RWPE1 (cell line): ENCODE results near the gene PDGFA.
"Not testable (repeated sequence)": the region's sequence is repeated elsewhere in the genome, so short reads cannot be mapped to it uniquely, and the experiment has no call there.

ENCODE experiments used
- CTCF ChIA-PET: fragments of 350-600 bp; sonication (Branson Sonifier 250); formaldehyde crosslinking; extraction: SDS; loops from one replicate; lab custom pipeline; 2021; lab: Yijun Ruan, JAX
- POLR2A ChIA-PET: fragments of 400-600 bp; formaldehyde crosslinking; extraction: SDS; loops from one replicate; lab custom pipeline; 2020; ENCODE audit warnings: antibody characterized with exemption; ENCODE audit not compliant: low non-redundant PET; lab: Yijun Ruan, JAX
- DNase-seq: peaks from one replicate; pipeline ENCODE4 v3.0.0; 2012; ENCODE audit warnings: low spot score
- H3K27ac ChIP-seq: fragments of 450-650 bp; 2 replicates; pipeline ENCODE4 v1.5.1; 2017
- CTCF ChIP-seq: fragments of 450-650 bp; conservative IDR thresholded peaks from 2 replicates; pipeline ENCODE4 v1.5.1; 2017; ENCODE audit warnings: low read depth, mild to moderate bottlenecking

PDGFA gene

GRCh38 chr7:557558-557881 is 37.9 kb upstream of the PDGFA start:
- TF ChIP-seq CTCF: no peak
- no peak for DNase-seq
- ChIA-PET POLR2A (no interaction called here), CTCF (no interaction called here)
- no peak overlapping the region for H3K27ac ChIP-seq

GRCh38 chr7:556837-557557 is 37.4 kb upstream of the PDGFA start:
- POLR2A ChIA-PET: no interaction called here
- TF ChIP-seq CTCF: no peak
- CTCF ChIA-PET: no interaction called here
- H3K27ac ChIP-seq: no peak overlapping the region
- no peak for DNase-seq

- TF ChIP-seq CTCF: no peak
- POLR2A ChIA-PET: no interaction called here
- no peak overlapping the region for H3K27ac ChIP-seq
- no peak for DNase-seq
- CTCF ChIA-PET: no interaction called here
Observed at GRCh38 chr7:556291-556826, 36.7 kb upstream of the PDGFA start.

- ChIA-PET CTCF (no interaction called here), POLR2A (no interaction called here)
- no peak for TF ChIP-seq CTCF
Observed at GRCh38 chr7:555551-556160, 36.0 kb upstream of the PDGFA start.

GRCh38 chr7:553636-554111 is 34.0 kb upstream of the PDGFA start:
- ChIA-PET CTCF (no interaction called here), POLR2A (no interaction called here)
- peak overlapping the region; percentile 40 for H3K27ac ChIP-seq
- TF ChIP-seq CTCF: no peak
- DNase-seq: no peak

More at GRCh38 chr7:555551-556160, 36.0 kb upstream of the PDGFA start:
- no peak overlapping the region for H3K27ac ChIP-seq
- no peak for DNase-seq

- ChIA-PET POLR2A (no interaction called here), CTCF (no interaction called here)
- H3K27ac ChIP-seq: peak overlapping the region; percentile 40; the same call in 1 of the 2 replicates
- TF ChIP-seq CTCF: no peak
- no peak for DNase-seq
Observed at GRCh38 chr7:552868-553635, 33.4 kb upstream of the PDGFA start.

- POLR2A ChIA-PET, DNase-seq, H3K27ac ChIP-seq, CTCF ChIA-PET: not testable (repeated sequence)
Observed at GRCh38 chr7:552151-552867, 32.7 kb upstream of the PDGFA start.

GRCh38 chr7:551615-551970 is 31.9 kb upstream of the PDGFA start:
- CTCF ChIA-PET, POLR2A ChIA-PET, DNase-seq, H3K27ac ChIP-seq: not testable (repeated sequence)
